Measurements from ENCODE around the gene ENPEP. TPM values are rescaled to one million over a fixed set of nuclear protein-coding genes. Genes with fewer than 3 reads are reported as not detected.
"Not testable (repeated sequence)": the region's sequence is repeated elsewhere in the genome, so short reads cannot be mapped to it uniquely, and the experiment has no call there.

Gene ENPEP, protein sequence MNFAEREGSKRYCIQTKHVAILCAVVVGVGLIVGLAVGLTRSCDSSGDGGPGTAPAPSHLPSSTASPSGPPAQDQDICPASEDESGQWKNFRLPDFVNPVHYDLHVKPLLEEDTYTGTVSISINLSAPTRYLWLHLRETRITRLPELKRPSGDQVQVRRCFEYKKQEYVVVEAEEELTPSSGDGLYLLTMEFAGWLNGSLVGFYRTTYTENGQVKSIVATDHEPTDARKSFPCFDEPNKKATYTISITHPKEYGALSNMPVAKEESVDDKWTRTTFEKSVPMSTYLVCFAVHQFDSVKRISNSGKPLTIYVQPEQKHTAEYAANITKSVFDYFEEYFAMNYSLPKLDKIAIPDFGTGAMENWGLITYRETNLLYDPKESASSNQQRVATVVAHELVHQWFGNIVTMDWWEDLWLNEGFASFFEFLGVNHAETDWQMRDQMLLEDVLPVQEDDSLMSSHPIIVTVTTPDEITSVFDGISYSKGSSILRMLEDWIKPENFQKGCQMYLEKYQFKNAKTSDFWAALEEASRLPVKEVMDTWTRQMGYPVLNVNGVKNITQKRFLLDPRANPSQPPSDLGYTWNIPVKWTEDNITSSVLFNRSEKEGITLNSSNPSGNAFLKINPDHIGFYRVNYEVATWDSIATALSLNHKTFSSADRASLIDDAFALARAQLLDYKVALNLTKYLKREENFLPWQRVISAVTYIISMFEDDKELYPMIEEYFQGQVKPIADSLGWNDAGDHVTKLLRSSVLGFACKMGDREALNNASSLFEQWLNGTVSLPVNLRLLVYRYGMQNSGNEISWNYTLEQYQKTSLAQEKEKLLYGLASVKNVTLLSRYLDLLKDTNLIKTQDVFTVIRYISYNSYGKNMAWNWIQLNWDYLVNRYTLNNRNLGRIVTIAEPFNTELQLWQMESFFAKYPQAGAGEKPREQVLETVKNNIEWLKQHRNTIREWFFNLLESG
- total RNA-seq (not detected), polyA plus RNA-seq (not detected)

DNA sequence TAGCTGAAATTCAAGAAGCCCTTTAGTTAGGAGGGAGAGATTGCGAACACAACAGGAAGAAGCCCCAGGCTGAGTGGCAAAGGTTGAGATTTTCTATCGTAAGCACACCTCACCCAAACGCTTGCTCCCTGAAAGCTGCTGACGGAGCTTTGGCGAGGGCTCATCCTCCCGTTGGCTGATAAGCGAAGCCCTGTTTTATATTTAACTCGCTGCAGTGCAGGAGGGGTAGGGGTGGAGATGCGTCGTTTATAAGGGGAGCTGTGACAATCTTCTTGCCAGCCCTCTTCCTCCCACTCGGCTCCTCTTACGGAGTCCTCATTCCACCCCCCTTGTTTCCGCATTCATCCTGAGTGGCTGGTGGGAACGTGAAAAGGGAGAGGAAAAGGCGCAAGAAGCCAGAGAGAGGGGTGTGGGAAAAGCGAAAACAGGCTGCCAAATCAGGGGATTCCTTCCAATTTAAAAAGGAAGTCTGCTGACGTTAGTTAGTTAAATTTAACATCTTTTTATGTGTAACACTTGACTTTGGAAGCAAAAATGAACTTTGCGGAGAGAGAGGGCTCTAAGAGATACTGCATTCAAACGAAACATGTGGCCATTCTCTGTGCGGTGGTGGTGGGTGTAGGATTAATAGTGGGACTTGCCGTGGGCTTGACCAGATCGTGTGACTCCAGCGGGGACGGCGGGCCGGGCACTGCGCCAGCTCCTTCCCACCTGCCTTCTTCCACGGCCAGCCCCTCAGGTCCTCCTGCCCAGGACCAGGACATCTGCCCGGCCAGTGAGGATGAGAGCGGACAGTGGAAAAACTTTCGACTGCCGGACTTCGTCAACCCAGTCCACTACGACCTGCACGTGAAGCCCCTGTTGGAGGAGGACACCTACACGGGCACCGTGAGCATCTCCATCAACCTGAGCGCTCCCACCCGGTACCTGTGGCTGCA is at the start of gene ENPEP:
ENPEP (plus strand) TSS at position 275 of the 938 bp plus-strand sequence; CDS start at position 535, 260 bp downstream.
- Histone ChIP-seq H3K4me3 (ENCODE audit: low read length) (no peak within 1 kb of the TSS), H3K36me3 (ENCODE audit: insufficient read depth, low read length) (no peaks in the 10 kb centered on the region), H3K27me3 (ENCODE audit: insufficient read depth, low read length, poor library complexity, severe bottlenecking) (no peaks in the 10 kb centered on the region), H3K9me3 (ENCODE audit: low read length) (no peaks in the 10 kb centered on the region), H3K4me1 (ENCODE audit: insufficient read depth, low read length) (no peaks in the 10 kb centered on the region), H3K27ac (ENCODE audit: low read depth, low read length) (no peak within 1 kb of the TSS)
- Mint-ChIP-seq H3K27me3 (peaks cover 4 to 35% of the 10 kb centered on the region in 2 donors), H3K4me1 (no peaks in the 10 kb centered on the region), H3K4me3 (no peak within 1 kb of the TSS), H3K9me3 (no peaks in the 10 kb centered on the region), H3K36me3 (no peaks in the 10 kb centered on the region), H3K27ac (no peak within 1 kb of the TSS)
- DNase-seq = peak in 1 of 5 donors; percentile 45
- ChIA-PET CTCF (no interaction called here), POLR2A (no interaction called here)

- H3K27me3 Mint-ChIP-seq; DNase-seq; CTCF ChIA-PET; H3K4me1 Mint-ChIP-seq; H3K27ac ChIP-seq (ENCODE audit: low read depth, low read length); H3K9me3 ChIP-seq (ENCODE audit: low read length); H3K36me3 Mint-ChIP-seq; H3K27me3 ChIP-seq (ENCODE audit: insufficient read depth, low read length, poor library complexity, severe bottlenecking); H3K27ac Mint-ChIP-seq; H3K4me3 ChIP-seq (ENCODE audit: low read length); H3K4me1 ChIP-seq (ENCODE audit: insufficient read depth, low read length); POLR2A ChIA-PET; H3K36me3 ChIP-seq (ENCODE audit: insufficient read depth, low read length); H3K4me3 Mint-ChIP-seq: not testable (repeated sequence)
- peaks cover 0 to 17% (median 3%) of the 10 kb centered on the region in 5 donors for H3K9me3 Mint-ChIP-seq
Measured at GRCh38 chr4:110431805-110432204, 44.1 kb upstream of the ENPEP start.

- H3K9me3 Mint-ChIP-seq; DNase-seq; H3K36me3 Mint-ChIP-seq; H3K27ac Mint-ChIP-seq; POLR2A ChIA-PET; H3K4me3 ChIP-seq (ENCODE audit: low read length); H3K9me3 ChIP-seq (ENCODE audit: low read length); H3K27me3 ChIP-seq (ENCODE audit: insufficient read depth, low read length, poor library complexity, severe bottlenecking); H3K4me1 Mint-ChIP-seq; H3K27ac ChIP-seq (ENCODE audit: low read depth, low read length); H3K4me3 Mint-ChIP-seq; H3K36me3 ChIP-seq (ENCODE audit: insufficient read depth, low read length); H3K4me1 ChIP-seq (ENCODE audit: insufficient read depth, low read length); CTCF ChIA-PET: not testable (repeated sequence)
- H3K27me3 Mint-ChIP-seq = peaks cover 3 to 17% of the 10 kb centered on the region in 2 donors
Measured at GRCh38 chr4:110437292-110437691, 38.7 kb upstream of the ENPEP start.

DNA sequence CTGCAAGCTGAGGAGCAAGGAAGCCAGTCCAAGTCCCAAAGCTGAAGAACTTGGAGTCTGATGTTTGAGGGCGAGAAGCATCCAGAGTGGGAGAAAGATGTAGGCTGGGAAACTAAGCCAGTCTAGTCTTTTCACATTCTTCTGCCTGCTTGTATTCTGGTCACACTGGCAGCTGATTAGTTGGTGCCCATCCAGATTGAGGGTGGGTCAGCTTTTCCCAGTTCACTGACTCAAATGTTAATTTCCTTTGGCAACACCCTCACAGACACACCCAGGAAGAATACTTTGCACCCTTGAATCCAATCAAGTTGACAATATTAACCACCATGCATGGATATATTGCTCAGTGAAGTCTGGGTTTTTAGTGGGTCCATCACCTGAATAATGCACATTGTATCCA is 36.7 kb upstream of the ENPEP start:
- H3K4me1 ChIP-seq (ENCODE audit: insufficient read depth, low read length); CTCF ChIA-PET; H3K27ac ChIP-seq (ENCODE audit: low read depth, low read length); H3K36me3 Mint-ChIP-seq; H3K9me3 ChIP-seq (ENCODE audit: low read length); H3K27ac Mint-ChIP-seq; H3K4me1 Mint-ChIP-seq; H3K36me3 ChIP-seq (ENCODE audit: insufficient read depth, low read length); DNase-seq; H3K4me3 Mint-ChIP-seq; H3K4me3 ChIP-seq (ENCODE audit: low read length); POLR2A ChIA-PET; H3K27me3 ChIP-seq (ENCODE audit: insufficient read depth, low read length, poor library complexity, severe bottlenecking); H3K9me3 Mint-ChIP-seq: not testable (repeated sequence)
- H3K27me3 Mint-ChIP-seq = peaks cover 3 to 14% of the 10 kb centered on the region in 2 donors

GRCh38 chr4:110442309-110442708 is 33.6 kb upstream of the ENPEP start:
- no peaks in the 10 kb centered on the region for H3K27me3 ChIP-seq (ENCODE audit: insufficient read depth, low read length, poor library complexity, severe bottlenecking)
- H3K9me3 ChIP-seq (ENCODE audit: low read length) = no peaks in the 10 kb centered on the region
- Mint-ChIP-seq H3K27ac (no peak overlapping the region), H3K4me1 (no peaks in the 10 kb centered on the region), H3K9me3 (no peaks in the 10 kb centered on the region), H3K36me3 (no peaks in the 10 kb centered on the region), H3K27me3 (peaks cover 1 to 11% of the 10 kb centered on the region in 2 donors), H3K4me3 (no peak overlapping the region)
- H3K36me3 ChIP-seq (ENCODE audit: insufficient read depth, low read length) = no peaks in the 10 kb centered on the region
- no peak for DNase-seq
- H3K4me1 ChIP-seq (ENCODE audit: insufficient read depth, low read length) = no peaks in the 10 kb centered on the region
- CTCF ChIA-PET = no interaction called here
- H3K4me3 ChIP-seq (ENCODE audit: low read length) = no peak overlapping the region
- POLR2A ChIA-PET = no interaction called here
- no peak overlapping the region for H3K27ac ChIP-seq (ENCODE audit: low read depth, low read length)

DNA sequence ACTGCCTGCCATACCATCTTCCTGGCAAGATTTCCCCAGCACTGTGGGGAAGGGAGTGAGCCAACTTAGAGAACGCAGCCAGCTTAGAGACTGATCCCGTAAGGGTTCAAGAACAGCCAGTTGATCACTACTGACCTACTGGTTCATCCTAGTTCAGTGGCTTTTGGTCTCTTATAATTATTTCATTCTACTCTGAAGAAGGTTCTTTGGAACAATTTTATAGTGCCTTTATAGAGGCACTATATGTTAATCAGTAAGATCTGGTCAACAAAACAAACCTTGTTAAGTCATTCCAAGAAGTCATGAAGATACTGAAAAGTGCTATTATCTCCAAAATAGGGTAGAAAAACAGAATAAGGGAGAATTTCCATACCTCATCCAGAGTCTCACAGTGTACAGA is 33.2 kb upstream of the ENPEP start:
- no peak for DNase-seq
- Mint-ChIP-seq H3K4me1 (no peaks in the 10 kb centered on the region), H3K36me3 (no peaks in the 10 kb centered on the region), H3K4me3 (no peak overlapping the region), H3K9me3 (no peaks in the 10 kb centered on the region), H3K27me3 (peaks cover 1 to 9% of the 10 kb centered on the region in 2 donors), H3K27ac (no peak overlapping the region)
- H3K4me1 ChIP-seq (ENCODE audit: insufficient read depth, low read length) = no peaks in the 10 kb centered on the region
- CTCF ChIA-PET = no interaction called here
- H3K27me3 ChIP-seq (ENCODE audit: insufficient read depth, low read length, poor library complexity, severe bottlenecking) = no peaks in the 10 kb centered on the region
- H3K27ac ChIP-seq (ENCODE audit: low read depth, low read length) = no peak overlapping the region
- H3K9me3 ChIP-seq (ENCODE audit: low read length) = no peaks in the 10 kb centered on the region
- no peaks in the 10 kb centered on the region for H3K36me3 ChIP-seq (ENCODE audit: insufficient read depth, low read length)
- POLR2A ChIA-PET = no interaction called here
- no peak overlapping the region for H3K4me3 ChIP-seq (ENCODE audit: low read length)

DNA sequence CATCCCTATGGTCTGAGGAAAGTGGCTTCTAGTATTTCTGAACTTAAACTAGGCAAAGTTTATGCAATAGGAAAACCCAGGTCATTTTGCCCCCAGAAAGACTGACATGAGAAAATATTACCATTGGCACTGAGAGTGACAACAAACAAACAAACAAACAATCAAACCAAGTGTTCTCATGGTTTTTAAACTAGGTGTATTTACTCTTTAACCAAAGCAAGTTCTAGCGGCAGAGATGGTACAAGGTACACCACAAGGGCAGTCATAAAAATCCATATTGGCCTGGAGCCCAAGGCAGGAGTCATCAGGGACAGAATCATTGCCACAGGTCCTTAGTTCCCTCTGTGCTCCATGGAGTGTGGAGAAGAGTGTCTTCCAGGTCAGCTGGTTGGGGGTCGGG is 26.0 kb upstream of the ENPEP start:
- POLR2A ChIA-PET = no interaction called here
- Mint-ChIP-seq H3K4me1 (no peaks in the 10 kb centered on the region), H3K4me3 (no peak overlapping the region), H3K27me3 (peaks cover 0 to 1% of the 10 kb centered on the region in 2 donors), H3K27ac (no peak overlapping the region), H3K36me3 (no peaks in the 10 kb centered on the region), H3K9me3 (no peaks in the 10 kb centered on the region)
- Histone ChIP-seq H3K36me3 (ENCODE audit: insufficient read depth, low read length) (no peaks in the 10 kb centered on the region), H3K4me3 (ENCODE audit: low read length) (no peak overlapping the region), H3K9me3 (ENCODE audit: low read length) (no peaks in the 10 kb centered on the region), H3K27ac (ENCODE audit: low read depth, low read length) (no peak overlapping the region), H3K27me3 (ENCODE audit: insufficient read depth, low read length, poor library complexity, severe bottlenecking) (no peaks in the 10 kb centered on the region), H3K4me1 (ENCODE audit: insufficient read depth, low read length) (no peaks in the 10 kb centered on the region)
- CTCF ChIA-PET = no interaction called here
- no peak for DNase-seq
